Vagina (tissue), 2 donors: ENCODE measurements around the gene ARHGAP6. TPM values are rescaled to one million over a fixed set of nuclear protein-coding genes. Genes with fewer than 3 reads are reported as not detected.

Experiments
- DNase-seq, 2 donors: peaks; one replicate each; pipeline ENCODE4 v3.0.0-alpha.2; 2017; ENCODE audit errors: extremely low spot score in 2 of 2
- H3K27ac ChIP-seq: fragments of 200-600 bp; sonication (generic); one replicate; pipeline ENCODE4 v1.5.1; 2019
- H3K27me3 ChIP-seq: fragments of 200-600 bp; sonication (generic); one replicate; pipeline ENCODE4 v1.5.1; 2019
- H3K36me3 ChIP-seq, 2 donors: fragments of 200-600 bp; sonication (generic); one replicate each; pipeline ENCODE4 v1.5.1; 2017 to 2019
- H3K4me1 ChIP-seq: fragments of 200-600 bp; sonication (generic); one replicate; pipeline ENCODE4 v1.5.1; 2019
- H3K4me3 ChIP-seq, 2 donors: fragments of 200-600 bp; sonication (generic); 1 replicate in 1 of 2; 2 replicates in 1 of 2; pipeline ENCODE4 v1.5.1; 2016 to 2019
- H3K9me3 ChIP-seq: fragments of 200-600 bp; sonication (generic); one replicate; pipeline ENCODE4 v1.5.1; 2019
- POLR2A ChIP-seq, 2 donors: fragments of 450-650 bp; IDR thresholded peaks; one replicate each; pipeline ENCODE4 v1.6.1; 2017; ENCODE audit warnings: antibody characterized with exemption in 2 of 2, mild to moderate bottlenecking in 2 of 2, moderate library complexity in 2 of 2
- POLR2AphosphoS5 ChIP-seq, 2 donors: sonication (generic); formaldehyde crosslinking; IDR thresholded peaks; one replicate each; pipeline ENCODE4 v1.9.0; 2017; ENCODE audit warnings: antibody characterized with exemption in 2 of 2, mild to moderate bottlenecking in 2 of 2, low read depth in 1 of 2; ENCODE audit not compliant: insufficient read depth in 1 of 2
- intact Hi-C: fragments of 100-400 bp; cut with DNase I; formaldehyde crosslinking; loops from one replicate; pipeline ENCODE4 v1.15.1; 2023
- total RNA-seq: library from RNA; depleted of rRNA; stranded (reverse); fragments of >200 nt; gene quantifications from one replicate; pipeline ENCODE4 v1.2.3, GENCODE V29; 2016
- TF ChIP-seq, protein P1 (sequence below), 3 experiments: fragments of 450-650 bp in 2 of 3; fragments of 200-600 bp in 1 of 3; sonication (generic) in 1 of 3; IDR thresholded peaks; one replicate each; pipeline ENCODE4 v1.5.1; 2017 to 2019; ENCODE audit warnings: antibody characterized with exemption in 3 of 3, mild to moderate bottlenecking in 2 of 3, moderate library complexity in 2 of 3

The ARHGAP6 gene
- total RNA-seq, 1 donor from 2014 or later: 15.7 TPM

DNA sequence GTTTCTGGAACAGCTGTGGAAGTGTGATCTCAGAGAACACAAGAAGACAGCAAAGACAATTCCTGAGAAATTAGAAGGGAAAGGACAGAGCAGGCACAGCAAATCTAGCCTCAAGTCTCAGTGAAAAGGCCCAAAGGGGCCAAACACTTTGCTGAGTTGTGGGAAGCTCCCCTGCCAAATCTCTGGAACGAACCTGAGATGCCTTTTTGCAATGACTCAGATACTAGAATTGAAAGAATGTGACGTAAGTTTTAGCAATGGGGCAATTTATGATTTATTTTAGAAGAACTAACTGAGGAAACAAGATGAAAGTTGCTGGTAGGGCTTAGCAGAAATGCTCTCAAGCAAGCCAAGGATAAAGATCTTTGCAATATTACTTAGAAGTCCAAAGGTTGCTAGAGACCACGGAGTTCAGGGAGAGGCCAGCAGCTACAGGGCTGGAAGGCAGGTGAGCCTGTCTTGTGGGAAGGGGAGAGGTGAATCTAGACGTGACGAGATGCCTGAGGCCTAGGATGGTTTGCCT, 279.7 kb downstream of the ARHGAP6 start:
- Histone ChIP-seq H3K27ac (peak overlapping the region; percentile 37), H3K36me3 (no peaks in the 10 kb centered on the region), H3K4me1 (no peaks in the 10 kb centered on the region), H3K27me3 (no peaks in the 10 kb centered on the region), H3K4me3 (no peak overlapping the region), H3K9me3 (no peaks in the 10 kb centered on the region)
- TF ChIP-seq POLR2AphosphoS5 (IDR thresholded peaks at IDR 0.05; ENCODE audit: insufficient read depth in 1 of 2, low read depth in 1 of 2) (no peak), POLR2A (IDR thresholded peaks at IDR 0.05) (no peak)
- TF ChIP-seq, protein P1, sequence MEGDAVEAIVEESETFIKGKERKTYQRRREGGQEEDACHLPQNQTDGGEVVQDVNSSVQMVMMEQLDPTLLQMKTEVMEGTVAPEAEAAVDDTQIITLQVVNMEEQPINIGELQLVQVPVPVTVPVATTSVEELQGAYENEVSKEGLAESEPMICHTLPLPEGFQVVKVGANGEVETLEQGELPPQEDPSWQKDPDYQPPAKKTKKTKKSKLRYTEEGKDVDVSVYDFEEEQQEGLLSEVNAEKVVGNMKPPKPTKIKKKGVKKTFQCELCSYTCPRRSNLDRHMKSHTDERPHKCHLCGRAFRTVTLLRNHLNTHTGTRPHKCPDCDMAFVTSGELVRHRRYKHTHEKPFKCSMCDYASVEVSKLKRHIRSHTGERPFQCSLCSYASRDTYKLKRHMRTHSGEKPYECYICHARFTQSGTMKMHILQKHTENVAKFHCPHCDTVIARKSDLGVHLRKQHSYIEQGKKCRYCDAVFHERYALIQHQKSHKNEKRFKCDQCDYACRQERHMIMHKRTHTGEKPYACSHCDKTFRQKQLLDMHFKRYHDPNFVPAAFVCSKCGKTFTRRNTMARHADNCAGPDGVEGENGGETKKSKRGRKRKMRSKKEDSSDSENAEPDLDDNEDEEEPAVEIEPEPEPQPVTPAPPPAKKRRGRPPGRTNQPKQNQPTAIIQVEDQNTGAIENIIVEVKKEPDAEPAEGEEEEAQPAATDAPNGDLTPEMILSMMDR (IDR thresholded peaks at IDR 0.05): no peak
- no peak for DNase-seq
- intact Hi-C loops: no loop called here

DNA sequence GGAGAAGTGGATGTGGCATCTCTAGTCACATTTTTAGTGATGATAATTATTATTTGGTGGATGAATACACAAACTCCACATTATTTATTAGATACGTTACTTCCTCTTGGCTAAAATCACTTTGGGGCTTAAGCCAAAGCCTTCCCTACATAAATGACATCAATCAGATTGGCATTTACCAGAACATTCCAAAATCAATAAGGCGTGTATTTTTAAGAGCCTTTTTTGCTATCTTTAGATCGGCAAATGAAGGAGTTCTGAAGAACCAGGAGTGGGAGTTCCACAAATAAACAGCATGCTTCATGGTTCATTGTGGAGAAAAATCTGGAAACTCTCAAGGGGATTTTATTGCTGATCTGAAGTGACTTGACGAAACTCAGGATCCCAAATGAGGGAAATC, 282.8 kb downstream of the ARHGAP6 start:
- no peak for DNase-seq
- intact Hi-C loops: no loop called here
- Histone ChIP-seq H3K4me3 (no peak overlapping the region), H3K9me3 (no peaks in the 10 kb centered on the region), H3K27ac (peak overlapping the region; percentile 16), H3K27me3 (no peaks in the 10 kb centered on the region), H3K36me3 (no peaks in the 10 kb centered on the region), H3K4me1 (no peaks in the 10 kb centered on the region)
- TF ChIP-seq, protein P1 (IDR thresholded peaks at IDR 0.05): no peak
- TF ChIP-seq POLR2A (IDR thresholded peaks at IDR 0.05) (no peak), POLR2AphosphoS5 (IDR thresholded peaks at IDR 0.05; ENCODE audit: insufficient read depth in 1 of 2, low read depth in 1 of 2) (no peak)

DNA sequence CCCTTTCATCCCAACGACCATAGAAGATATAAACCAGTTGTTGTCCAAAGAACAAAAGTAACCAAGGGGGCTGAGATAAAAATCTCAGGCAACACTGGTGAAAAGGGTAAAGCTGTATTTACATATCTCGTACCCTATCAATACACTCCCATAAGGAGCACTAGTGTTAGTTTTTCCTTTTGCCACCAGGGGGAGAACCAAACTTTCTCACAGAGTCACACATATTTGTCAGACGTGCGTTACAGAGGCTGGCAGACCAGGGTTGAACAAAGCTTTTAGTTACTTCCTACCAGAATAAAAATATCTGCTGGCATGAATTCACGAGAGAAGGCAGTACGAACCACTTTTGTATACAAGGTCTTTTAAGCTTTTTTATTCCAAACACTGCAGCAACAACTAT, 284.3 kb downstream of the ARHGAP6 start:
- Histone ChIP-seq H3K27ac (no peak overlapping the region), H3K27me3 (no peaks in the 10 kb centered on the region), H3K36me3 (no peaks in the 10 kb centered on the region), H3K4me3 (no peak overlapping the region), H3K4me1 (no peaks in the 10 kb centered on the region), H3K9me3 (no peaks in the 10 kb centered on the region)
- TF ChIP-seq POLR2AphosphoS5 (IDR thresholded peaks at IDR 0.05; ENCODE audit: insufficient read depth in 1 of 2, low read depth in 1 of 2) (peak in 1 of 2 donors; percentile 38), POLR2A (IDR thresholded peaks at IDR 0.05) (no peak)
- TF ChIP-seq, protein P1 (IDR thresholded peaks at IDR 0.05): peak in 2 of 3 experiments; percentile 37 to 40
- intact Hi-C loops: no loop called here
- no peak for DNase-seq

DNA sequence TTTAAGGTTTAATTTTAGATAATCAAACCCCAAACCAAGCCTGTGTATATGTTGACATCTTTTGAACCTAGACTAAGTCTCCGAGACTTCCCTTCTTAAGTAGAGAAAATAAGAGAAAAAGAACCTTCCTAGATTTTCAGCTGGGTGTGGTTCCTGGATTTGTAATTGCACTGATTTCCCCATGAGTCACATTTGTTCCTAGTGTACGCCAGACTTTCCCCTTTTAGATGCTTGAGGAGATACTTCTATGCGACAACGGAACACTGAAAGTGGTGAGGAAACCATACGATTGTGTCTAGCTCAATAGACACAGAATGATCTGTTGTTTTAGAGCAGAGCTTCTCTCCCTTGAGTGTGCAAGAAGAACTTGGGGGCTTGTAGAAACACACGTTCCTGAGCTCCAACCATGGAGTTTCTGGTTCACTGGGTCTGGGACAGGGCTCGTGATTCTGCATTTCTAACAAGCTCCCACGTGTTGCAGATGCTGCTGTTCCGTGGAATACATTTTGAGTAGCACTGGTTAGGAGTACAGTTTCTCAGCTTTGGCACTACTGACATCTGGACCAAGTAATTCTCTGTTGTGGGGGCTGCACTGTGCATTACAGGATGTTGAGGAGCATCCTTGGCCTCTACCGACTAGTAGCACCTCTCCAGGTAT, 285.4 kb downstream of the ARHGAP6 start:
- Histone ChIP-seq H3K27ac (no peak overlapping the region), H3K4me3 (no peak overlapping the region), H3K9me3 (no peaks in the 10 kb centered on the region), H3K4me1 (no peaks in the 10 kb centered on the region), H3K36me3 (no peaks in the 10 kb centered on the region), H3K27me3 (no peaks in the 10 kb centered on the region)
- no peak for DNase-seq
- intact Hi-C loops: no loop called here
- TF ChIP-seq POLR2A (IDR thresholded peaks at IDR 0.05) (no peak), POLR2AphosphoS5 (IDR thresholded peaks at IDR 0.05; ENCODE audit: insufficient read depth in 1 of 2, low read depth in 1 of 2) (no peak)
- TF ChIP-seq, protein P1 (IDR thresholded peaks at IDR 0.05): no peak

DNA sequence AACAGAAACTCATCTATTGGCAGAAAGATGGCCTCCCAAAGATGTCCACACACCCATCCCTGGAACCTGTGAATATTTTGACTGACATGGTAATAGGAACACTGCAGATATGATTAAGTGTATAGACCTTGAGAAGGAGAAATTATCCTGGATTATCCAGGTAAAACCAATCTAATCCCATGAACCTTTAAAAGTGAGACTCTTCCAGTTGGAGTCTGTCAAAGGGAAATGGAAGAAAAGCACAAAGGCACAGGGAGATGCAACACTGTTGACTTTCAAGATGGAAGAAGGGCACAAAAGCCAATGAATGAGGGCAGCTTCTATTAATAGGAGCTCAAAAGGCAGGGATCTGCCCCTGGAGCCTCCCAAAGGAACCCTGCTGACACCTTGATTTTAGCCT, 289.6 kb downstream of the ARHGAP6 start:
- no peaks in the 10 kb centered on the region for H3K36me3 ChIP-seq
- H3K4me3 ChIP-seq: no peak overlapping the region
- no peaks in the 10 kb centered on the region for H3K4me1 ChIP-seq
- intact Hi-C loops: no loop called here
- no peaks in the 10 kb centered on the region for H3K27me3 ChIP-seq
- no peaks in the 10 kb centered on the region for H3K9me3 ChIP-seq
- H3K27ac ChIP-seq: no peak overlapping the region
- TF ChIP-seq POLR2AphosphoS5 (IDR thresholded peaks at IDR 0.05; ENCODE audit: insufficient read depth in 1 of 2, low read depth in 1 of 2) (no peak), POLR2A (IDR thresholded peaks at IDR 0.05) (no peak)
- TF ChIP-seq, protein P1 (IDR thresholded peaks at IDR 0.05): no peak
- no peak for DNase-seq
